ENCODE results near the gene HSD17B2. TPM values are rescaled to one million over a fixed set of nuclear protein-coding genes. Genes with fewer than 3 reads are reported as not detected.
"Not testable (repeated sequence)": the region's sequence is repeated elsewhere in the genome, so short reads cannot be mapped to it uniquely, and the experiment has no call there.

HSD17B2 gene
- total and polyA plus RNA-seq, 4 donors: 0.48 to 2.5 (median 1.1) TPM

DNA sequence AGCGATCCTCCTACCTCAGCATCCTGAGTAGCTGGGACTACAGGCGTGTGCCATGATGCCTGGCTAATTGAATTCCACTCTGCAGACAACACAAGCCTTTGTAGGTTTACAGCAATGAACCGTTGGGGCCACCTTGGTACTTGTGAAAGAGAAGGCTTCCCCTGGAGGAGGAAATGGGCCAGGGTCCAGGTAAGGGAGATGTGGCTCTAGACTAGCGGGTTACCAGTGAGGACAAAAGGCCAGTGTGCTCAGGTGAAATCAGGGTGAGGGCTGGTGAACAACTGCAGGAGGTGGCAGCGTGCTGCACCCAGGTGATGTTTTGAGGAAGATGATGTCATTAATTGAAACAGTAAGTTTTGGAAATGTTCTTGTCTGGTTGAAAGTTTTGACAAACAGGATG lies 30.5 kb upstream of the HSD17B2 start:
- 92% methylated on average over 3 of the region's 5 CpGs for WGBS (ENCODE audit: insufficient coverage)
- no peak for DNase-seq (ENCODE audit: low read depth in 4 of 6, low spot score in 6 of 6)
- H3K27me3 ChIP-seq (ENCODE audit: control insufficient read depth, insufficient read depth, low read length): no peaks in the 10 kb centered on the region
- peaks cover 6% of the 10 kb centered on the region for H3K9me3 ChIP-seq (ENCODE audit: control insufficient read depth, insufficient read depth, low read length)
- H3K4me3 ChIP-seq (ENCODE audit: low read depth, low read length): no peak overlapping the region
- H3K36me3 ChIP-seq (ENCODE audit: control insufficient read depth, insufficient read depth, low read length): no peaks in the 10 kb centered on the region
- H3K27ac ChIP-seq (ENCODE audit: low read depth, low read length): no peak overlapping the region
- no peaks in the 10 kb centered on the region for H3K4me1 ChIP-seq (ENCODE audit: control insufficient read depth, insufficient read depth, low read length)

DNA sequence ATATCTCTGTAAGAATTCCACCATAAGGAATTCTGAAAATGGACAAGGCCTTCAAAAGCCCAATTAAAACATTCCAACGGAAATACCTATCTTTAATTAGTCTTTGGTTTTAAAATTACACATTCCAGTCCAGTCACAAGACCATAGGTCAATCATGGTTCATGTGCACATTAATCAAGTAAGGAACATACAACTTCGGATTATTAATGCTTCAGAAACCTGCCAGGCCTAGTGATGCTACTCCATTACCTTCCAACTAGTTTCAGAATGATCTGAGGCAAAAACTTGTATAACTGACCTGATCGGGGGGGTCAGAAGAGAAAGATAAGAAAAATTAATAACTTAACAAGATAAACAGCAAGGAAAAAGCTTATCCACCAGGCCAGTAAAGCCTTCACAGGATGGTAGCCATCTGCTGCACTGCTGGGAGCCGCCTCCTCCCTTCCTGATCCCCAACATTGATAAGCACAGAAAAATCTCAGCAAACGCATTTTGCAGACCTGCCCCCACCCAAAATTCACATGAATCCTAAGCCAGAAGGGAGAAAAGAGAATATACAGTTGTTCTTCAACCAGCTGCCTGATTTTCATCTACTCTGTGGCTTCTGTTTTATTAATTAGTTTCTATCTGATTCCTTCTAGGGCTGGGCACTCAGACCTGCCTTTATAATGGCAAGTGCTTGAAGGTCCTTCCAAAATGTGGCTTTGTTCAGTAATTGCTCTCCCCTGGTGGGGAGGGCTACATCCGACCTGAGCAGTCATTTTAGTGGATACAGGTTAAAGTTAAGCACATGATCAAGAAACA lies 29.8 kb upstream of the HSD17B2 start:
- H3K27ac ChIP-seq (ENCODE audit: low read depth, low read length): no peak overlapping the region
- no peaks in the 10 kb centered on the region for H3K4me1 ChIP-seq (ENCODE audit: control insufficient read depth, insufficient read depth, low read length)
- H3K36me3 ChIP-seq (ENCODE audit: control insufficient read depth, insufficient read depth, low read length): no peaks in the 10 kb centered on the region
- no peak for DNase-seq (ENCODE audit: low read depth in 4 of 6, low spot score in 6 of 6)
- 100% methylated on average over 1 of the region's 6 CpGs for WGBS (ENCODE audit: insufficient coverage)
- H3K9me3 ChIP-seq (ENCODE audit: control insufficient read depth, insufficient read depth, low read length): peaks cover 6% of the 10 kb centered on the region
- no peak overlapping the region for H3K4me3 ChIP-seq (ENCODE audit: low read depth, low read length)
- no peaks in the 10 kb centered on the region for H3K27me3 ChIP-seq (ENCODE audit: control insufficient read depth, insufficient read depth, low read length)

- no CpG with 5 or more reads among the region's 5 CpGs for WGBS (ENCODE audit: insufficient coverage)
- no peak for DNase-seq (ENCODE audit: low read depth in 4 of 6, low spot score in 6 of 6)
- no peaks in the 10 kb centered on the region for H3K36me3 ChIP-seq (ENCODE audit: control insufficient read depth, insufficient read depth, low read length)
- no peak overlapping the region for H3K4me3 ChIP-seq (ENCODE audit: low read depth, low read length)
- no peaks in the 10 kb centered on the region for H3K4me1 ChIP-seq (ENCODE audit: control insufficient read depth, insufficient read depth, low read length)
- peaks cover 2% of the 10 kb centered on the region for H3K27me3 ChIP-seq (ENCODE audit: control insufficient read depth, insufficient read depth, low read length)
- no peak overlapping the region for H3K27ac ChIP-seq (ENCODE audit: low read depth, low read length)
- peaks cover 6% of the 10 kb centered on the region for H3K9me3 ChIP-seq (ENCODE audit: control insufficient read depth, insufficient read depth, low read length)
These were observed 29.0 kb upstream of the HSD17B2 start for GRCh38 chr16:82006036-82006435.

DNA sequence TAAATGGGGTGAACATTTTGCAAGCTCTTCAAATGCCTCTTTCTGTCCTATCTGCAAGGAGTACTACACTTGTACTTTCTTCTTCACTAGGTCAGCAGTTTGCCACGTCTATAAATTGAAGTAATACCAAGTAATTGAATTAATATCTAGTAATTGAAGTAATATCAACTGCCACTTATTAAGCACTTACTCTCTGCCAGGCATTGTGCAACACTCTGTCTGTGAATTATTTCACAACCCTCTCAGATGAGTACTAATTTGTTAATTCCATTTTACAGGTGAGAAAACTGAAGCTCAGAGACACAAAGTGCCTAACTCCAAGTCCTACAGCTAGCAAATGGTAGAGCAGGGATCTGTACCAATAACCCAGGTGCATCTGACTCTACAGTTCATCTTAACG lies 27.9 kb upstream of the HSD17B2 start:
- Histone ChIP-seq H3K27ac (ENCODE audit: low read depth, low read length) (no peak overlapping the region), H3K4me1 (ENCODE audit: control insufficient read depth, insufficient read depth, low read length) (no peaks in the 10 kb centered on the region), H3K4me3 (ENCODE audit: low read depth, low read length) (no peak overlapping the region), H3K36me3 (ENCODE audit: control insufficient read depth, insufficient read depth, low read length) (no peaks in the 10 kb centered on the region), H3K27me3 (ENCODE audit: control insufficient read depth, insufficient read depth, low read length) (peaks cover 7% of the 10 kb centered on the region), H3K9me3 (ENCODE audit: control insufficient read depth, insufficient read depth, low read length) (peaks cover 6% of the 10 kb centered on the region)
- no peak for DNase-seq (ENCODE audit: low read depth in 4 of 6, low spot score in 6 of 6)
- WGBS (ENCODE audit: insufficient coverage): 100% methylated on average over 1 of the region's 2 CpGs

- H3K9me3 ChIP-seq (ENCODE audit: control insufficient read depth, insufficient read depth, low read length): peaks cover 6% of the 10 kb centered on the region
- 92% methylated on average over 5 of the region's 9 CpGs for WGBS (ENCODE audit: insufficient coverage)
- no peak overlapping the region for H3K27ac ChIP-seq (ENCODE audit: low read depth, low read length)
- no peaks in the 10 kb centered on the region for H3K36me3 ChIP-seq (ENCODE audit: control insufficient read depth, insufficient read depth, low read length)
- H3K27me3 ChIP-seq (ENCODE audit: control insufficient read depth, insufficient read depth, low read length): peaks cover 7% of the 10 kb centered on the region
- no peak for DNase-seq (ENCODE audit: low read depth in 4 of 6, low spot score in 6 of 6)
- H3K4me1 ChIP-seq (ENCODE audit: control insufficient read depth, insufficient read depth, low read length): no peaks in the 10 kb centered on the region
- no peak overlapping the region for H3K4me3 ChIP-seq (ENCODE audit: low read depth, low read length)
These were observed 26.0 kb upstream of the HSD17B2 start for GRCh38 chr16:82008957-82009592.

DNA sequence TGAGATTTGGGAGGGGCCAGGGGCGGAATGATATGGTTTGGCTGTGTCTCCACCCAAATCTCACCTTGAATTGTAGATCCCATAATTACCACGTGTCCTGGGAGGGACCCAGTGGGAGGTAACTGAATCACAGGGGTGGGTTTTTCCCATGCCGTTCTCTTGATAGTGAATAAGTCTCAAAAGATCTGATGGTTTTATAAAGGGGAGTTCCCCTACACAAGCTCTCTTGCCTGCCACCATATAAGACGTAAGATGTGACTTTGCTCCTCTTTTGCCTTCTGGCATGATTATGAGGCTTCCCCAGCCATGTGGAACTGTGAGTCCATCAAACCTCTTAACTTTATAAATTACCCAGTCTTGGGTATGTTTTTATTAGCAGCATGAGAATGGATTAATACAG lies 25.3 kb upstream of the HSD17B2 start:
- H3K9me3 ChIP-seq (ENCODE audit: control insufficient read depth, insufficient read depth, low read length); H3K27ac ChIP-seq (ENCODE audit: low read depth, low read length); DNase-seq (ENCODE audit: low read depth in 4 of 6, low spot score in 6 of 6); H3K36me3 ChIP-seq (ENCODE audit: control insufficient read depth, insufficient read depth, low read length); H3K27me3 ChIP-seq (ENCODE audit: control insufficient read depth, insufficient read depth, low read length); H3K4me3 ChIP-seq (ENCODE audit: low read depth, low read length); H3K4me1 ChIP-seq (ENCODE audit: control insufficient read depth, insufficient read depth, low read length): not testable (repeated sequence)
- no CpG with 5 or more reads among the region's 4 CpGs for WGBS (ENCODE audit: insufficient coverage)

GRCh38 chr16:82010649-82011048 lies 24.4 kb upstream of the HSD17B2 start:
- WGBS (ENCODE audit: insufficient coverage): 89% methylated on average over 8 of the region's 8 CpGs
- no peak for DNase-seq (ENCODE audit: low read depth in 4 of 6, low spot score in 6 of 6)

GRCh38 chr16:82011199-82011641 lies 23.8 kb upstream of the HSD17B2 start, which contains the start of gene SDR42E1:
TSS of gene SDR42E1 (minus strand) at chr16:82011470. CDS start at chr16:82000858, 10,612 bp downstream.
- peaks cover 7% of the 10 kb centered on the region for H3K27me3 ChIP-seq (ENCODE audit: control insufficient read depth, insufficient read depth, low read length)
- 15% methylated on average over 32 of the region's 32 CpGs for WGBS (ENCODE audit: insufficient coverage)
- DNase-seq (ENCODE audit: low read depth in 4 of 6, low spot score in 6 of 6): peak in 1 of 6 donors; percentile 63
- H3K27ac ChIP-seq (ENCODE audit: low read depth, low read length): no peak within 1 kb of the TSS
- H3K9me3 ChIP-seq (ENCODE audit: control insufficient read depth, insufficient read depth, low read length): peaks cover 8% of the 10 kb centered on the region
- H3K36me3 ChIP-seq (ENCODE audit: control insufficient read depth, insufficient read depth, low read length): no peaks in the 10 kb centered on the region
- no peak within 1 kb of the TSS for H3K4me3 ChIP-seq (ENCODE audit: low read depth, low read length)
- no peaks in the 10 kb centered on the region for H3K4me1 ChIP-seq (ENCODE audit: control insufficient read depth, insufficient read depth, low read length)

More at GRCh38 chr16:82010649-82011048, 24.4 kb upstream of the HSD17B2 start:
- Histone ChIP-seq H3K9me3 (ENCODE audit: control insufficient read depth, insufficient read depth, low read length) (peaks cover 8% of the 10 kb centered on the region), H3K27ac (ENCODE audit: low read depth, low read length) (no peak overlapping the region), H3K27me3 (ENCODE audit: control insufficient read depth, insufficient read depth, low read length) (peaks cover 7% of the 10 kb centered on the region), H3K4me3 (ENCODE audit: low read depth, low read length) (no peak overlapping the region), H3K36me3 (ENCODE audit: control insufficient read depth, insufficient read depth, low read length) (no peaks in the 10 kb centered on the region), H3K4me1 (ENCODE audit: control insufficient read depth, insufficient read depth, low read length) (no peaks in the 10 kb centered on the region)

GRCh38 chr16:82013139-82013538 lies 21.9 kb upstream of the HSD17B2 start:
- H3K27me3 ChIP-seq (ENCODE audit: control insufficient read depth, insufficient read depth, low read length): peaks cover 7% of the 10 kb centered on the region
- H3K4me1 ChIP-seq (ENCODE audit: control insufficient read depth, insufficient read depth, low read length): no peaks in the 10 kb centered on the region
- peak in 1 of 6 donors; percentile 11 for DNase-seq (ENCODE audit: low read depth in 4 of 6, low spot score in 6 of 6)
- H3K36me3 ChIP-seq (ENCODE audit: control insufficient read depth, insufficient read depth, low read length): no peaks in the 10 kb centered on the region
- 100% methylated on average over 1 of the region's 2 CpGs for WGBS (ENCODE audit: insufficient coverage)
- H3K4me3 ChIP-seq (ENCODE audit: low read depth, low read length): no peak overlapping the region
- no peak overlapping the region for H3K27ac ChIP-seq (ENCODE audit: low read depth, low read length)
- H3K9me3 ChIP-seq (ENCODE audit: control insufficient read depth, insufficient read depth, low read length): peaks cover 8% of the 10 kb centered on the region
